ENCODE measurements around the gene DYTN. TPM values are rescaled to one million over a fixed set of nuclear protein-coding genes. Genes with fewer than 3 reads are reported as not detected.

Gene DYTN
- total RNA-seq, 2 experiments from 2014 or later: not detected

GRCh38 chr2:206727287-206727686 is 9.1 kb upstream of the DYTN start:
- intact Hi-C loops (cut with micrococcal nuclease; ENCODE audit: unreplicated experiment): no loop called here
- H3K4me2 ChIP-seq (ENCODE audit: low read length): no peak overlapping the region
- ChIA-PET CTCF (ENCODE audit: unreplicated experiment) (no interaction called here), POLR2A (no interaction called here)
- DNase-seq (ENCODE audit: low spot score): no peak
- no peak overlapping the region for H3K27ac ChIP-seq (ENCODE audit: low read depth, low read length, poor library complexity, severe bottlenecking)
- no peaks in the 10 kb centered on the region for H3K36me3 ChIP-seq (ENCODE audit: insufficient read depth, low read length)
- H3K4me1 ChIP-seq (ENCODE audit: insufficient read depth, low read length, poor library complexity, severe bottlenecking): no peaks in the 10 kb centered on the region
- no peak overlapping the region for H2AFZ ChIP-seq (ENCODE audit: low read length)
- TF ChIP-seq CTCF (conservative IDR thresholded peaks at IDR 0.05; ENCODE audit: low read length): no peak
- TF ChIP-seq EZH2phosphoT487 (IDR thresholded peaks at IDR 0.05; ENCODE audit: borderline replicate concordance, low read depth, low read length): no peak
- no peaks in the 10 kb centered on the region for H3K9me2 ChIP-seq (ENCODE audit: insufficient read depth, low read length)
- no TSS peak for BruUV-seq (replicated peaks)
- H3K4me3 ChIP-seq (ENCODE audit: low read depth, low read length, poor library complexity, severe bottlenecking): no peak overlapping the region
- H4K20me1 ChIP-seq (ENCODE audit: insufficient read depth, low read length): no peaks in the 10 kb centered on the region
- H3K79me2 ChIP-seq (ENCODE audit: insufficient read depth, low read depth, low read length): no peaks in the 10 kb centered on the region
- no peaks in the 10 kb centered on the region for H3K9me3 ChIP-seq (ENCODE audit: low read length)

- Histone ChIP-seq H3K36me3 (ENCODE audit: insufficient read depth, low read length) (no peaks in the 10 kb centered on the region), H3K4me2 (ENCODE audit: low read length) (no peak overlapping the region), H2AFZ (ENCODE audit: low read length) (no peak overlapping the region), H3K4me1 (ENCODE audit: insufficient read depth, low read length, poor library complexity, severe bottlenecking) (no peaks in the 10 kb centered on the region), H3K4me3 (ENCODE audit: low read depth, low read length, poor library complexity, severe bottlenecking) (no peak overlapping the region), H4K20me1 (ENCODE audit: insufficient read depth, low read length) (no peaks in the 10 kb centered on the region), H3K9me2 (ENCODE audit: insufficient read depth, low read length) (no peaks in the 10 kb centered on the region), H3K9me3 (ENCODE audit: low read length) (no peaks in the 10 kb centered on the region), H3K27ac (ENCODE audit: low read depth, low read length, poor library complexity, severe bottlenecking) (no peak overlapping the region), H3K79me2 (ENCODE audit: insufficient read depth, low read depth, low read length) (no peaks in the 10 kb centered on the region)
- ChIA-PET POLR2A (no interaction called here), CTCF (ENCODE audit: unreplicated experiment) (no interaction called here)
- DNase-seq (ENCODE audit: low spot score): no peak
- intact Hi-C loops (cut with micrococcal nuclease; ENCODE audit: unreplicated experiment): no loop called here
- no TSS peak for BruUV-seq (replicated peaks)
- TF ChIP-seq EZH2phosphoT487 (IDR thresholded peaks at IDR 0.05; ENCODE audit: borderline replicate concordance, low read depth, low read length): no peak
- TF ChIP-seq CTCF (conservative IDR thresholded peaks at IDR 0.05; ENCODE audit: low read length): no peak
Measured at GRCh38 chr2:206723288-206723687, 5.1 kb upstream of the DYTN start.

- Histone ChIP-seq H3K4me1 (ENCODE audit: insufficient read depth, low read length, poor library complexity, severe bottlenecking) (no peaks in the 10 kb centered on the region), H3K9me3 (ENCODE audit: low read length) (no peaks in the 10 kb centered on the region), H3K4me2 (ENCODE audit: low read length) (no peak overlapping the region), H4K20me1 (ENCODE audit: insufficient read depth, low read length) (no peaks in the 10 kb centered on the region), H3K79me2 (ENCODE audit: insufficient read depth, low read depth, low read length) (no peaks in the 10 kb centered on the region), H3K9me2 (ENCODE audit: insufficient read depth, low read length) (no peaks in the 10 kb centered on the region), H3K36me3 (ENCODE audit: insufficient read depth, low read length) (no peaks in the 10 kb centered on the region), H2AFZ (ENCODE audit: low read length) (no peak overlapping the region), H3K27ac (ENCODE audit: low read depth, low read length, poor library complexity, severe bottlenecking) (no peak overlapping the region), H3K4me3 (ENCODE audit: low read depth, low read length, poor library complexity, severe bottlenecking) (no peak overlapping the region)
- no TSS peak for BruUV-seq (replicated peaks)
- DNase-seq (ENCODE audit: low spot score): no peak
- intact Hi-C loops (cut with micrococcal nuclease; ENCODE audit: unreplicated experiment): no loop called here
- POLR2A ChIA-PET: no interaction called here
- TF ChIP-seq EZH2phosphoT487 (IDR thresholded peaks at IDR 0.05; ENCODE audit: borderline replicate concordance, low read depth, low read length) (no peak), CTCF (conservative IDR thresholded peaks at IDR 0.05; ENCODE audit: low read length) (no peak)
- CTCF ChIA-PET (ENCODE audit: unreplicated experiment): no interaction called here
Measured at GRCh38 chr2:206721256-206721920, 3.2 kb upstream of the DYTN start.
